Liver (tissue), 3 donors: ENCODE data around the gene ID4.

Experiments used
- GABPA ChIP-seq, 2 donors: IDR thresholded peaks in 1 of 2; conservative IDR thresholded peaks in 1 of 2; 2 replicates each; pipeline ENCODE4 v1.6.1; 2016; ENCODE audit warnings: antibody characterized with exemption in 2 of 2, mild to moderate bottlenecking in 1 of 2, moderate library complexity in 1 of 2
- RAD21 ChIP-seq, 2 donors: IDR thresholded peaks; 2 replicates each; pipeline ENCODE4 v1.6.1; 2016; ENCODE audit warnings: antibody characterized with exemption in 2 of 2, mild to moderate bottlenecking in 2 of 2
- REST ChIP-seq: IDR thresholded peaks from 2 replicates; pipeline ENCODE4 v1.6.1; 2016; ENCODE audit warnings: antibody characterized with exemption, mild to moderate bottlenecking
- SP1 ChIP-seq: IDR thresholded peaks from 2 replicates; pipeline ENCODE4 v1.6.1; 2018; ENCODE audit warnings: antibody characterized with exemption, mild to moderate bottlenecking
- TAF1 ChIP-seq: conservative IDR thresholded peaks from 2 replicates; pipeline ENCODE4 v1.6.1; 2016; ENCODE audit warnings: antibody characterized with exemption, mild to moderate bottlenecking
- YY1 ChIP-seq: IDR thresholded peaks from 2 replicates; pipeline ENCODE4 v1.6.1; 2016; ENCODE audit warnings: antibody characterized with exemption, mild to moderate bottlenecking
- TF ChIP-seq, protein P1 (sequence below): fragments of 150-350 bp; IDR thresholded peaks from 2 replicates; pipeline ENCODE4 v1.5.1; 2017; ENCODE audit warnings: improper control_type of control experiment, low read depth, low read length; ENCODE audit not compliant: missing input control
- donor health status: healthy.
- donor health status: healthy.

- TF ChIP-seq, protein P1, sequence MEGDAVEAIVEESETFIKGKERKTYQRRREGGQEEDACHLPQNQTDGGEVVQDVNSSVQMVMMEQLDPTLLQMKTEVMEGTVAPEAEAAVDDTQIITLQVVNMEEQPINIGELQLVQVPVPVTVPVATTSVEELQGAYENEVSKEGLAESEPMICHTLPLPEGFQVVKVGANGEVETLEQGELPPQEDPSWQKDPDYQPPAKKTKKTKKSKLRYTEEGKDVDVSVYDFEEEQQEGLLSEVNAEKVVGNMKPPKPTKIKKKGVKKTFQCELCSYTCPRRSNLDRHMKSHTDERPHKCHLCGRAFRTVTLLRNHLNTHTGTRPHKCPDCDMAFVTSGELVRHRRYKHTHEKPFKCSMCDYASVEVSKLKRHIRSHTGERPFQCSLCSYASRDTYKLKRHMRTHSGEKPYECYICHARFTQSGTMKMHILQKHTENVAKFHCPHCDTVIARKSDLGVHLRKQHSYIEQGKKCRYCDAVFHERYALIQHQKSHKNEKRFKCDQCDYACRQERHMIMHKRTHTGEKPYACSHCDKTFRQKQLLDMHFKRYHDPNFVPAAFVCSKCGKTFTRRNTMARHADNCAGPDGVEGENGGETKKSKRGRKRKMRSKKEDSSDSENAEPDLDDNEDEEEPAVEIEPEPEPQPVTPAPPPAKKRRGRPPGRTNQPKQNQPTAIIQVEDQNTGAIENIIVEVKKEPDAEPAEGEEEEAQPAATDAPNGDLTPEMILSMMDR: no peak
- TF ChIP-seq REST (no peak), TAF1 (no peak), GABPA (IDR thresholded peaks at IDR 0.05 in 1 of 2, conservative IDR thresholded peaks at IDR 0.05 in 1 of 2) (no peak), SP1 (no peak), RAD21 (IDR thresholded peaks at IDR 0.05) (no peak), YY1 (no peak)
Observed at GRCh38 chr6:19879663-19880062, 42.5 kb downstream of the ID4 start.
